Stimulated activated naive B cell treated with anti-CD40 and anti-IgM and Interleukin-4, amounts not matched to agents 10 μg/mL and 1 μg/mL and 100 μg/mL, for 72 hours (primary cell): ENCODE results near the gene NHLRC4.

Source experiments
- ATAC-seq, 2 donors: fragments of 150-1000 bp; cut with Tn5 transposase; replicated peaks; 2 replicates each; pipeline ENCODE4 v1.10.0; 2021; ENCODE audit warnings: moderate library complexity in 1 of 2
- DNase-seq: peaks from one replicate; pipeline ENCODE4 v3.0.0; 2021
- H3K27ac Mint-ChIP-seq: one replicate; pipeline ENCODE4 v1.8.0; 2022; ENCODE audit warnings: mild to moderate bottlenecking, mixed read lengths
- H3K27me3 Mint-ChIP-seq, 2 donors: one replicate each; pipeline ENCODE4 v1.8.0; 2022; ENCODE audit warnings: mixed read lengths in 2 of 2
- H3K36me3 Mint-ChIP-seq, 2 donors: one replicate each; pipeline ENCODE4 v1.8.0; 2022; ENCODE audit warnings: mixed read lengths in 2 of 2, mild to moderate bottlenecking in 1 of 2
- H3K4me1 Mint-ChIP-seq, 2 donors: one replicate each; pipeline ENCODE4 v1.8.0; 2022; ENCODE audit warnings: mixed read lengths in 2 of 2, mild to moderate bottlenecking in 1 of 2
- H3K4me3 Mint-ChIP-seq, 2 donors: one replicate each; pipeline ENCODE4 v1.8.0; 2022; ENCODE audit warnings: mild to moderate bottlenecking in 2 of 2, mixed read lengths in 2 of 2, moderate library complexity in 1 of 2
- H3K9me3 Mint-ChIP-seq, 2 donors: one replicate each; pipeline ENCODE4 v1.8.0; 2022; ENCODE audit warnings: mixed read lengths in 2 of 2, mild to moderate bottlenecking in 1 of 2

Gene NHLRC4

GRCh38 chr16:526181-527014 is 40.4 kb upstream of the NHLRC4 start:
- DNase-seq: peak; percentile 28
- H3K27ac Mint-ChIP-seq: peak overlapping the region; percentile 97
- no peaks in the 10 kb centered on the region for H3K9me3 Mint-ChIP-seq
- no peaks in the 10 kb centered on the region for H3K27me3 Mint-ChIP-seq
- H3K4me3 Mint-ChIP-seq: peak overlapping the region; percentile 94 to 96
- H3K4me1 Mint-ChIP-seq: peaks cover 34 to 65% of the 10 kb centered on the region in 2 donors
- peak in 1 of 2 donors; percentile 1 for ATAC-seq
- peaks cover 15 to 18% of the 10 kb centered on the region in 2 donors for H3K36me3 Mint-ChIP-seq

GRCh38 chr16:527015-527903 is 39.5 kb upstream of the NHLRC4 start, which contains the start of gene CAPN15:
Gene CAPN15 (plus strand): TSS chr16:527712. CDS start chr16:546839, 19,127 bp downstream.
- peaks cover 34 to 65% of the 10 kb centered on the region in 2 donors for H3K4me1 Mint-ChIP-seq
- DNase-seq (peak; percentile 89), ATAC-seq (peak; percentile 76 to 86)
- H3K4me3 Mint-ChIP-seq: peak within 1 kb of the TSS; percentile 94 to 96
- no peaks in the 10 kb centered on the region for H3K9me3 Mint-ChIP-seq
- H3K36me3 Mint-ChIP-seq: peaks cover 15 to 18% of the 10 kb centered on the region in 2 donors
- no peaks in the 10 kb centered on the region for H3K27me3 Mint-ChIP-seq
- H3K27ac Mint-ChIP-seq: peak within 1 kb of the TSS; percentile 97

- H3K27me3 Mint-ChIP-seq: no peaks in the 10 kb centered on the region
- H3K9me3 Mint-ChIP-seq: no peaks in the 10 kb centered on the region
- ATAC-seq: peak; percentile 3 to 4
- peak overlapping the region; percentile 93 for H3K27ac Mint-ChIP-seq
- peak overlapping the region; percentile 88 to 89 for H3K4me3 Mint-ChIP-seq
- H3K4me1 Mint-ChIP-seq: peaks cover 32 to 58% of the 10 kb centered on the region in 2 donors
- peaks cover 11 to 13% of the 10 kb centered on the region in 2 donors for H3K36me3 Mint-ChIP-seq
- DNase-seq: no peak
Observed at GRCh38 chr16:528111-529011, 38.4 kb upstream of the NHLRC4 start.

GRCh38 chr16:529012-529575 is 37.7 kb upstream of the NHLRC4 start:
- H3K27ac Mint-ChIP-seq: peak overlapping the region; percentile 93
- H3K36me3 Mint-ChIP-seq: peaks cover 5 to 11% of the 10 kb centered on the region in 2 donors
- peaks cover 28 to 51% of the 10 kb centered on the region in 2 donors for H3K4me1 Mint-ChIP-seq
- no peak for ATAC-seq
- DNase-seq: no peak
- no peaks in the 10 kb centered on the region for H3K9me3 Mint-ChIP-seq
- peak overlapping the region; percentile 88 to 89 for H3K4me3 Mint-ChIP-seq
- no peaks in the 10 kb centered on the region for H3K27me3 Mint-ChIP-seq

GRCh38 chr16:530111-530817 is 36.5 kb upstream of the NHLRC4 start:
- ATAC-seq (no peak), DNase-seq (no peak)
- Mint-ChIP-seq H3K9me3 (no peaks in the 10 kb centered on the region), H3K36me3 (peaks cover 2 to 8% of the 10 kb centered on the region in 2 donors), H3K4me3 (peak overlapping the region; percentile 39 to 44), H3K27ac (peak overlapping the region; percentile 14), H3K4me1 (peaks cover 22 to 39% of the 10 kb centered on the region in 2 donors), H3K27me3 (no peaks in the 10 kb centered on the region)

GRCh38 chr16:531494-532125 is 35.2 kb upstream of the NHLRC4 start:
- ATAC-seq (no peak), DNase-seq (no peak)
- H3K4me1 Mint-ChIP-seq: peaks cover 14 to 26% of the 10 kb centered on the region in 2 donors
- H3K9me3 Mint-ChIP-seq: no peaks in the 10 kb centered on the region
- H3K27me3 Mint-ChIP-seq: no peaks in the 10 kb centered on the region
- H3K4me3 Mint-ChIP-seq: no peak overlapping the region
- H3K36me3 Mint-ChIP-seq: peaks cover 0 to 3% of the 10 kb centered on the region in 2 donors
- no peak overlapping the region for H3K27ac Mint-ChIP-seq

GRCh38 chr16:533391-534123 is 33.2 kb upstream of the NHLRC4 start:
- H3K27me3 Mint-ChIP-seq: no peaks in the 10 kb centered on the region
- DNase-seq (no peak), ATAC-seq (no peak)

GRCh38 chr16:534135-534534 is 32.7 kb upstream of the NHLRC4 start:
- H3K36me3 Mint-ChIP-seq: peaks cover 10 to 13% of the 10 kb centered on the region in 2 donors
- H3K4me3 Mint-ChIP-seq: no peak overlapping the region
- H3K27ac Mint-ChIP-seq: no peak overlapping the region
- DNase-seq (no peak), ATAC-seq (no peak)
- peaks cover 9 to 15% of the 10 kb centered on the region in 2 donors for H3K4me1 Mint-ChIP-seq
- H3K27me3 Mint-ChIP-seq: no peaks in the 10 kb centered on the region
- H3K9me3 Mint-ChIP-seq: no peaks in the 10 kb centered on the region

More at GRCh38 chr16:533391-534123, 33.2 kb upstream of the NHLRC4 start:
- H3K4me3 Mint-ChIP-seq: no peak overlapping the region
- no peaks in the 10 kb centered on the region for H3K9me3 Mint-ChIP-seq
- H3K4me1 Mint-ChIP-seq: peaks cover 14 to 21% of the 10 kb centered on the region in 2 donors
- no peak overlapping the region for H3K27ac Mint-ChIP-seq
- H3K36me3 Mint-ChIP-seq: peaks cover 8 to 11% of the 10 kb centered on the region in 2 donors

GRCh38 chr16:534856-535445 is 31.9 kb upstream of the NHLRC4 start:
- H3K36me3 Mint-ChIP-seq: peaks cover 10 to 14% of the 10 kb centered on the region in 2 donors
- no peaks in the 10 kb centered on the region for H3K9me3 Mint-ChIP-seq
- peak overlapping the region; percentile 42 for H3K27ac Mint-ChIP-seq
- peaks cover 3 to 7% of the 10 kb centered on the region in 2 donors for H3K4me1 Mint-ChIP-seq
- ATAC-seq (no peak), DNase-seq (no peak)
- no peaks in the 10 kb centered on the region for H3K27me3 Mint-ChIP-seq
- H3K4me3 Mint-ChIP-seq: no peak overlapping the region

GRCh38 chr16:535446-536405 is 31.1 kb upstream of the NHLRC4 start:
- no peak for ATAC-seq
- DNase-seq: no peak
- Mint-ChIP-seq H3K9me3 (no peaks in the 10 kb centered on the region), H3K4me3 (no peak overlapping the region), H3K27ac (no peak overlapping the region), H3K27me3 (no peaks in the 10 kb centered on the region), H3K36me3 (peaks cover 10 to 14% of the 10 kb centered on the region in 2 donors), H3K4me1 (no peaks in the 10 kb centered on the region)

- Mint-ChIP-seq H3K36me3 (peaks cover 10 to 16% of the 10 kb centered on the region in 2 donors), H3K27ac (no peak overlapping the region), H3K9me3 (no peaks in the 10 kb centered on the region)
Observed at GRCh38 chr16:536746-537145, 30.1 kb upstream of the NHLRC4 start.

More at GRCh38 chr16:536746-537145, 30.1 kb upstream of the NHLRC4 start:
- no peaks in the 10 kb centered on the region for H3K4me1 Mint-ChIP-seq
- no peaks in the 10 kb centered on the region for H3K27me3 Mint-ChIP-seq
- no peak overlapping the region for H3K4me3 Mint-ChIP-seq
- DNase-seq (no peak), ATAC-seq (no peak)
